ENCODE results near the gene DEXI. TPM values are rescaled to one million over a fixed set of nuclear protein-coding genes. Genes with fewer than 3 reads are reported as not detected.

Gene DEXI
- total and polyA plus RNA-seq, 2 of the 13 experiments (the other 11 are each of a cell fraction or from before 2014, with no cell fraction given), result 51.5 to 70.4 TPM

DNA sequence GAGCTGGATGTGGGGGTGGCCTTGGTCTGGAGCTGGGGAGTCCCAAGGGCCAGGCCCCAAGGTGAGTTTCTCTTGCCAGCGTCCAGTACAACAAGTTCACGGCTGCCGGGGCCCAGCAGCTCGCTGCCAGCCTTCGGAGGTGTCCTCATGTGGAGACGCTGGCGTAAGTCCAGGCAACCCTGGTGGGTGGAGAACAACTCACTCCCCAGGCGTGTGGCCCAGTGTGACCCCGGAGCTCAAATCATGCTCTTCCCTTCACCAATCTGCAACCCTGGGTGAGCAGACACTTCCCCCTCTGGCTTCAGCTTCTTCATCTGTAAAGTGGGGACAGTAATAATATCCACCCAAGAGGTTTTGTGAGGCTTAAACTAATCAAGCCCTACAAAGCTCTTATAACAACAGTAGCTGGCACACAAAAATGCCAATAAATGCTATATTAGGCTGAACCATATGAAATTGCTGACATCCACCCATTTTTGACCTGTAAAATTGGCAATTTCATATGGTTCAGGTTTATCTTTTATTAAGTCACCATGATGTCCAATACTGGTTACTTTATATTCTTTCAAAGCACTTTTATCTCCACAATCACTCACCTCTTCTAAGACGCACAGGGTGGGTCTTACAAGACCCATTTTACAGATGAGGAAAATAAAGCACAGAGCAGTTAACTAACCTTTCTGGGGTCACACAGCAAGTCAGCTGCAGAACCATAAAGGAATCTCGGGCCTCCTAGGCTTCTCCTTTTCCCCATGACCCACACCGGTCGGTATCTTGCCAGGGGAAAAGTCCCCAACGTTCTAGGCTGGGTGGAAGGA is 19.7 kb downstream of the DEXI start (continued):
- TF ChIP-seq, protein P1, sequence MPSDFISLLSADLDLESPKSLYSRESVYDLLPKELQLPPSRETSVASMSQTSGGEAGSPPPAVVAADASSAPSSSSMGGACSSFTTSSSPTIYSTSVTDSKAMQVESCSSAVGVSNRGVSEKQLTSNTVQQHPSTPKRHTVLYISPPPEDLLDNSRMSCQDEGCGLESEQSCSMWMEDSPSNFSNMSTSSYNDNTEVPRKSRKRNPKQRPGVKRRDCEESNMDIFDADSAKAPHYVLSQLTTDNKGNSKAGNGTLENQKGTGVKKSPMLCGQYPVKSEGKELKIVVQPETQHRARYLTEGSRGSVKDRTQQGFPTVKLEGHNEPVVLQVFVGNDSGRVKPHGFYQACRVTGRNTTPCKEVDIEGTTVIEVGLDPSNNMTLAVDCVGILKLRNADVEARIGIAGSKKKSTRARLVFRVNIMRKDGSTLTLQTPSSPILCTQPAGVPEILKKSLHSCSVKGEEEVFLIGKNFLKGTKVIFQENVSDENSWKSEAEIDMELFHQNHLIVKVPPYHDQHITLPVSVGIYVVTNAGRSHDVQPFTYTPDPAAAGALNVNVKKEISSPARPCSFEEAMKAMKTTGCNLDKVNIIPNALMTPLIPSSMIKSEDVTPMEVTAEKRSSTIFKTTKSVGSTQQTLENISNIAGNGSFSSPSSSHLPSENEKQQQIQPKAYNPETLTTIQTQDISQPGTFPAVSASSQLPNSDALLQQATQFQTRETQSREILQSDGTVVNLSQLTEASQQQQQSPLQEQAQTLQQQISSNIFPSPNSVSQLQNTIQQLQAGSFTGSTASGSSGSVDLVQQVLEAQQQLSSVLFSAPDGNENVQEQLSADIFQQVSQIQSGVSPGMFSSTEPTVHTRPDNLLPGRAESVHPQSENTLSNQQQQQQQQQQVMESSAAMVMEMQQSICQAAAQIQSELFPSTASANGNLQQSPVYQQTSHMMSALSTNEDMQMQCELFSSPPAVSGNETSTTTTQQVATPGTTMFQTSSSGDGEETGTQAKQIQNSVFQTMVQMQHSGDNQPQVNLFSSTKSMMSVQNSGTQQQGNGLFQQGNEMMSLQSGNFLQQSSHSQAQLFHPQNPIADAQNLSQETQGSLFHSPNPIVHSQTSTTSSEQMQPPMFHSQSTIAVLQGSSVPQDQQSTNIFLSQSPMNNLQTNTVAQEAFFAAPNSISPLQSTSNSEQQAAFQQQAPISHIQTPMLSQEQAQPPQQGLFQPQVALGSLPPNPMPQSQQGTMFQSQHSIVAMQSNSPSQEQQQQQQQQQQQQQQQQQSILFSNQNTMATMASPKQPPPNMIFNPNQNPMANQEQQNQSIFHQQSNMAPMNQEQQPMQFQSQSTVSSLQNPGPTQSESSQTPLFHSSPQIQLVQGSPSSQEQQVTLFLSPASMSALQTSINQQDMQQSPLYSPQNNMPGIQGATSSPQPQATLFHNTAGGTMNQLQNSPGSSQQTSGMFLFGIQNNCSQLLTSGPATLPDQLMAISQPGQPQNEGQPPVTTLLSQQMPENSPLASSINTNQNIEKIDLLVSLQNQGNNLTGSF (CRISPR knock-in tag; IDR thresholded peaks at IDR 0.05), result no peak
- TF ChIP-seq, protein P2, sequence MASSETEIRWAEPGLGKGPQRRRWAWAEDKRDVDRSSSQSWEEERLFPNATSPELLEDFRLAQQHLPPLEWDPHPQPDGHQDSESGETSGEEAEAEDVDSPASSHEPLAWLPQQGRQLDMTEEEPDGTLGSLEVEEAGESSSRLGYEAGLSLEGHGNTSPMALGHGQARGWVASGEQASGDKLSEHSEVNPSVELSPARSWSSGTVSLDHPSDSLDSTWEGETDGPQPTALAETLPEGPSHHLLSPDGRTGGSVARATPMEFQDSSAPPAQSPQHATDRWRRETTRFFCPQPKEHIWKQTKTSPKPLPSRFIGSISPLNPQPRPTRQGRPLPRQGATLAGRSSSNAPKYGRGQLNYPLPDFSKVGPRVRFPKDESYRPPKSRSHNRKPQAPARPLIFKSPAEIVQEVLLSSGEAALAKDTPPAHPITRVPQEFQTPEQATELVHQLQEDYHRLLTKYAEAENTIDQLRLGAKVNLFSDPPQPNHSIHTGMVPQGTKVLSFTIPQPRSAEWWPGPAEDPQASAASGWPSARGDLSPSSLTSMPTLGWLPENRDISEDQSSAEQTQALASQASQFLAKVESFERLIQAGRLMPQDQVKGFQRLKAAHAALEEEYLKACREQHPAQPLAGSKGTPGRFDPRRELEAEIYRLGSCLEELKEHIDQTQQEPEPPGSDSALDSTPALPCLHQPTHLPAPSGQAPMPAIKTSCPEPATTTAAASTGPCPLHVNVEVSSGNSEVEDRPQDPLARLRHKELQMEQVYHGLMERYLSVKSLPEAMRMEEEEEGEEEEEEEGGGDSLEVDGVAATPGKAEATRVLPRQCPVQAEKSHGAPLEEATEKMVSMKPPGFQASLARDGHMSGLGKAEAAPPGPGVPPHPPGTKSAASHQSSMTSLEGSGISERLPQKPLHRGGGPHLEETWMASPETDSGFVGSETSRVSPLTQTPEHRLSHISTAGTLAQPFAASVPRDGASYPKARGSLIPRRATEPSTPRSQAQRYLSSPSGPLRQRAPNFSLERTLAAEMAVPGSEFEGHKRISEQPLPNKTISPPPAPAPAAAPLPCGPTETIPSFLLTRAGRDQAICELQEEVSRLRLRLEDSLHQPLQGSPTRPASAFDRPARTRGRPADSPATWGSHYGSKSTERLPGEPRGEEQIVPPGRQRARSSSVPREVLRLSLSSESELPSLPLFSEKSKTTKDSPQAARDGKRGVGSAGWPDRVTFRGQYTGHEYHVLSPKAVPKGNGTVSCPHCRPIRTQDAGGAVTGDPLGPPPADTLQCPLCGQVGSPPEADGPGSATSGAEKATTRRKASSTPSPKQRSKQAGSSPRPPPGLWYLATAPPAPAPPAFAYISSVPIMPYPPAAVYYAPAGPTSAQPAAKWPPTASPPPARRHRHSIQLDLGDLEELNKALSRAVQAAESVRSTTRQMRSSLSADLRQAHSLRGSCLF (CRISPR knock-in tag; IDR thresholded peaks at IDR 0.05; ENCODE audit: borderline replicate concordance), result no peak
- TF ChIP-seq CCAR2 (optimal IDR thresholded peaks at IDR 0.05; ENCODE audit: low read depth, low read length) (no peak), ZNF550 (CRISPR knock-in tag; IDR thresholded peaks at IDR 0.05; ENCODE audit: borderline replicate concordance) (no peak), GTF2F1 (IDR thresholded peaks at IDR 0.05; ENCODE audit: low read length) (no peak), NR2F2 (IDR thresholded peaks at IDR 0.05; ENCODE audit: borderline replicate concordance, low read depth) (no peak), ZNF160 (CRISPR knock-in tag; IDR thresholded peaks at IDR 0.05) (no peak), ZNF17 (CRISPR knock-in tag; IDR thresholded peaks at IDR 0.05) (no peak), RXRB (CRISPR knock-in tag; IDR thresholded peaks at IDR 0.05; ENCODE audit: borderline replicate concordance) (peak; percentile 80), ZNF572 (CRISPR knock-in tag; IDR thresholded peaks at IDR 0.05) (no peak), EED (CRISPR knock-in tag; IDR thresholded peaks at IDR 0.05) (no peak), XRCC5 (optimal IDR thresholded peaks at IDR 0.05; ENCODE audit: low read length) (peak; percentile 26)
- TF ChIP-seq, protein P3, sequence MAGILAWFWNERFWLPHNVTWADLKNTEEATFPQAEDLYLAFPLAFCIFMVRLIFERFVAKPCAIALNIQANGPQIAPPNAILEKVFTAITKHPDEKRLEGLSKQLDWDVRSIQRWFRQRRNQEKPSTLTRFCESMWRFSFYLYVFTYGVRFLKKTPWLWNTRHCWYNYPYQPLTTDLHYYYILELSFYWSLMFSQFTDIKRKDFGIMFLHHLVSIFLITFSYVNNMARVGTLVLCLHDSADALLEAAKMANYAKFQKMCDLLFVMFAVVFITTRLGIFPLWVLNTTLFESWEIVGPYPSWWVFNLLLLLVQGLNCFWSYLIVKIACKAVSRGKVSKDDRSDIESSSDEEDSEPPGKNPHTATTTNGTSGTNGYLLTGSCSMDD (CRISPR knock-in tag; IDR thresholded peaks at IDR 0.05), result no peak
- TF ChIP-seq, protein P4, sequence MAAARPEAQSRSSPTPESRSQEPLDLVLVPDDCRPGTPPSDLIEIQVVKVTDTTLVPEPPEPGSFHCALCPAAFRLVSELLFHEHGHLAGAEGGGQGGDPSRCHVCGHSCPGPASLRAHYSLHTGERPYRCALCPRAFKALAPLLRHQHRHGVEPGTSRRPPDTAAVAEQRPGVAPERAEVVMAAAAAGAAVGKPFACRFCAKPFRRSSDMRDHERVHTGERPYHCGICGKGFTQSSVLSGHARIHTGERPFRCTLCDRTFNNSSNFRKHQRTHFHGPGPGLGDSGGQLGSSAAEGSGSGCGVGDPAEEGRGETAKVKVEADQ (CRISPR knock-in tag; IDR thresholded peaks at IDR 0.05; ENCODE audit: borderline replicate concordance), result no peak
- TF ChIP-seq, protein P5, sequence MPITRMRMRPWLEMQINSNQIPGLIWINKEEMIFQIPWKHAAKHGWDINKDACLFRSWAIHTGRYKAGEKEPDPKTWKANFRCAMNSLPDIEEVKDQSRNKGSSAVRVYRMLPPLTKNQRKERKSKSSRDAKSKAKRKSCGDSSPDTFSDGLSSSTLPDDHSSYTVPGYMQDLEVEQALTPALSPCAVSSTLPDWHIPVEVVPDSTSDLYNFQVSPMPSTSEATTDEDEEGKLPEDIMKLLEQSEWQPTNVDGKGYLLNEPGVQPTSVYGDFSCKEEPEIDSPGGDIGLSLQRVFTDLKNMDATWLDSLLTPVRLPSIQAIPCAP (CRISPR knock-in tag; IDR thresholded peaks at IDR 0.05; ENCODE audit: low read depth), result no peak
